ENCODE results near the gene EDIL3.

DNA sequence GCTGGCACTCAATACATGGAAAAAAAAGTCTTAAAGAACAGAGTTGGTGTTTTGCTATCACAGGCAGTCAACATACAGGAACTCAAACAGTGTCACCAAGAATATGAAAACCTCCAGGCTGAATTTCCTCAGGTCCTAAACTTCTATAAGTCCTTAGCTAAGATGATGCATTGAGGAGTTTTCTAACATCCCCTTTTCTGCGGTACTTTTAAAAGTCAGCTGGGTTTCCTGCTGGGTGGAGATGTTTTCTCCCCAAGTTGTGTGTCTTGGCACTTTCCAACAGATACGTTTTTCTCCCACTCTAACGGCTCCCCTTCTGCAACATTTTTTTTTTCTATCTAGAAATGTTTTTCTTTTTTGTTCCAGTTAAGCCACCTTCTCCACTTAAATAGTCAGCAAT is 419.2 kb downstream of the EDIL3 start:
- TF ChIP-seq, protein P1, sequence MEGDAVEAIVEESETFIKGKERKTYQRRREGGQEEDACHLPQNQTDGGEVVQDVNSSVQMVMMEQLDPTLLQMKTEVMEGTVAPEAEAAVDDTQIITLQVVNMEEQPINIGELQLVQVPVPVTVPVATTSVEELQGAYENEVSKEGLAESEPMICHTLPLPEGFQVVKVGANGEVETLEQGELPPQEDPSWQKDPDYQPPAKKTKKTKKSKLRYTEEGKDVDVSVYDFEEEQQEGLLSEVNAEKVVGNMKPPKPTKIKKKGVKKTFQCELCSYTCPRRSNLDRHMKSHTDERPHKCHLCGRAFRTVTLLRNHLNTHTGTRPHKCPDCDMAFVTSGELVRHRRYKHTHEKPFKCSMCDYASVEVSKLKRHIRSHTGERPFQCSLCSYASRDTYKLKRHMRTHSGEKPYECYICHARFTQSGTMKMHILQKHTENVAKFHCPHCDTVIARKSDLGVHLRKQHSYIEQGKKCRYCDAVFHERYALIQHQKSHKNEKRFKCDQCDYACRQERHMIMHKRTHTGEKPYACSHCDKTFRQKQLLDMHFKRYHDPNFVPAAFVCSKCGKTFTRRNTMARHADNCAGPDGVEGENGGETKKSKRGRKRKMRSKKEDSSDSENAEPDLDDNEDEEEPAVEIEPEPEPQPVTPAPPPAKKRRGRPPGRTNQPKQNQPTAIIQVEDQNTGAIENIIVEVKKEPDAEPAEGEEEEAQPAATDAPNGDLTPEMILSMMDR (IDR thresholded peaks at IDR 0.05 in 2 of 3, conservative IDR thresholded peaks at IDR 0.05 in 1 of 3; ENCODE audit: control insufficient read depth in 2 of 3, extremely low read depth in 1 of 3, insufficient read depth in 1 of 3, low read depth in 3 of 3, low read length in 3 of 3): no peak
- TF ChIP-seq TCF7 (IDR thresholded peaks at IDR 0.05; ENCODE audit: borderline replicate concordance): no peak
- TF ChIP-seq MEF2A (IDR thresholded peaks at IDR 0.05; ENCODE audit: insufficient read depth, low read depth, low read length): no peak
- TF ChIP-seq NFXL1 (IDR thresholded peaks at IDR 0.05; ENCODE audit: borderline replicate concordance): no peak
- no peak for TF ChIP-seq SMC3 (IDR thresholded peaks at IDR 0.05; ENCODE audit: borderline replicate concordance, low read length)
